Stimulated activated naive CD4-positive, alpha-beta T cell treated with Interleukin-2 at 50 U/mL for 16 hours (primary cell): ENCODE measurements around the gene MAGI1.
"Not testable (repeated sequence)": the region's sequence is repeated elsewhere in the genome, so short reads cannot be mapped to it uniquely, and the experiment has no call there.

Source experiments
- DNase-seq: peaks from one replicate; lab custom pipeline; 2025; lab: John Stamatoyannopoulos, UW

The MAGI1 gene

DNA sequence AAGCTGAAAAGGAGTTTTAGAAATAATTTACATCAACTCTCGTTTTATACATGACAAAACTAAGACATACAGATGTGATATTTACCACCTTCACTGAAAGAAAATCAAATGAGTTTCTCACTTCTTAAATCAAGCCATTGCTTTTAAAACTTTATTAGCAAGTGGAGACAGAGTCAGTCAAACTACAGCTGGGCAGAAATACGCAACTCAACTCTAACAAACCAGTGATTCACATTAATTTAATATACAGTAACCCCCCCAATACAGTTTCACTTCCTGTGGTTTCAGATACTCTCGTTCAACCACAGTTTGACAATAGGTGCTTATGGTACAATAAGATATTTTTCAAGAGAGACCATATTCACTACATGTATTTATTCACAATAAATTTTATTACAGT lies 477.1 kb downstream of the MAGI1 start:
- no peak for DNase-seq

DNA sequence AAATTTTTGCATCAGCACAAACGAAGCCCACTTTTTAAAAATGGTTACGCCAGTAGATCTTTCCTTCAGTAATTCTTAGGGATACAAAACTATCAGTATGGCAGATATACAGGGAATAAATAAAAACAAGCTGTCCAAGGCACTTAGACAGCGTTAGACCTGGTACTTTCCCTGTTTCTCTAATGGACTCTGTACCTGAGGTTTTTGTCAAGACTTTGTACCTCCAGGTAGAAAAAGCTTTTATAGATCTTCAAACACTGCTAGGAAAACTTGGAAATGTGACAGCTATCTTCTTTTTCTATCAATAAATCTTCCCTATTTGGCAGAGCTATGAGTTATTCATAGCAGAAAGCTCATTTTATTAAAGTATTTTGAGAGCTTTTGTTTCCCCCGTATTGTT lies 477.8 kb downstream of the MAGI1 start:
- no peak for DNase-seq

DNA sequence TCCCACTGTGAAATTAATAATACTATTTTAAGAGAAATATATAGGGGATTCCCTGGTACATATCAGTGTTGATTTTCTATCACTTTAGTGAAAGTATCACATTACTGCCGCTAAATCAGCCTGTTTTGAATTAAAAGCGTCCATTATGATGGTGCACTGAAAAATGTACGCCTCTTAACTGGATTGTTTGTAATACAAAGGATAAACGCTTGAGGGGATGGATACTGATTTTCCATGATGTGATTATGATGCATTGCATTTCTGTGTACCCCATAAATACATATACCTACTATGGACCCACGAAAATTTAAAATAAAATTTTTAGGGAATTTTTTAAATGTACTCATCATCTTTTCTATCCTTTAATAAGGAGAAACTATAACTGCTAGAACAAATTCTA lies 478.6 kb downstream of the MAGI1 start:
- DNase-seq = no peak

DNA sequence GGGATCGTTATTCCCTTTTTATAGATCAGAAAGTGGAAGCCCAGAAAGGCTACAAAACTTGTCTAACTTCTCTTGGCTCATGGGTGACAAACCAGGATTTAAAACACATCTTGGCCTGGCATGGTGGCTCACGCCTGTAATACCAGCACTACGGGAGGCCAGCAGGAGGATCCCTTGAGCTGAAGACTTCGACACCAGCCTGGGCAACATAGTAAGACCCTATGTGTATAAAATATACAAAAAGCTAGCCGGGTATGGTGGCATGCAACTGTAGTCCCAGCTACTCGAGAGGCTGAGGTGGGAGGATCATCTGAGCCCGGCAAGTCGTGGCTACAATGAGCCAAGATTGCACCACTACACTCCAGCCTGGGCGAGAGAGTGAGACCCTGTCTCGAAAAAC lies 479.1 kb downstream of the MAGI1 start:
- no peak for DNase-seq

DNA sequence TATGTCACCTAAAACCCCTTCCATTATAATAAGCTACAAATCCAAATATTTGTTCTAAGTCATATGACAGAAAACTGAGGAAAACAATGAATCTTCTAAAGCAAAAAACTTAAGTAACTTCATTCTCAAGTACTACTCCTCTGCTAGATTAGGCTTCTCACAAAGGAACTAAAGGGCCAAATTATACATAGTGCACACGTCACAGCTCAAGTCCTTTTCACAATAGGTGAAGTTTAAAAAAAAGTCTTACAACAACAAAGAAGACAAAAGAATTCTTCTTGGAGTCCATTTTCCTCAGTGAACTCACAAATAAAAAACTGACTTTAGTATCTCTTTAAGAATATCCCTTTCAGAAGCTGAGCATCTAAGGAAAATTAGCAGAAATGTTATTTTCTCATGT lies 479.9 kb downstream of the MAGI1 start:
- no peak for DNase-seq

DNA sequence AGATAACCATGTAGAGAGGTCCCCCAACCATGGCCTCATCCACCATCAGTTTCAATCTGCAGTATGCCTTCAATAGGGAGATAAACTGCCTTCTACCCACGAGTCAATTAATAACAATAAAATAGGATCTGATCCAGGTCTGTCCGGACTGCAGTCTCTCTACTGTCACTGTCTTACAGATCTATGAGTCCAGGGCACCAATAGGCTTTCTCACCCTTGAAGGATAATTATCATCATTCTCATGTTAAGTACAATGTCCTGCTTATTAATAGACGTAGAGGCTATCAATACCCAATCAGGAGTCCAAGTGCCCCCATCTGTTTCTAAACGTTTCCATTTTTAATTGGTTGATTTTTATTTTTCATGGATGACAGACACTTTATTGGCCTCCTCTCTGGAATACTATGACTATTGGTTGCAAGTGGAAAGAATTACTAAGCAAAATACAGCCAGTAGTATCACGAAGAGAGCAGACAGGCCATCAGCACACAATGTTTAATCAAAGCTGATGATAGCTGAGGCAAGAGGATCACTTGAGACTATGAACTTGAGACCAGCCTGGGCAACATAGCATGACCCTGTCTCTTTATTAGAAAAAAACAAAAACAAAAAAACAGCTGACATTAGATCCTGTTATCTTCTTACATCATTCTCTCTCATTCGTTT lies 480.7 kb downstream of the MAGI1 start:
- DNase-seq = no peak

DNA sequence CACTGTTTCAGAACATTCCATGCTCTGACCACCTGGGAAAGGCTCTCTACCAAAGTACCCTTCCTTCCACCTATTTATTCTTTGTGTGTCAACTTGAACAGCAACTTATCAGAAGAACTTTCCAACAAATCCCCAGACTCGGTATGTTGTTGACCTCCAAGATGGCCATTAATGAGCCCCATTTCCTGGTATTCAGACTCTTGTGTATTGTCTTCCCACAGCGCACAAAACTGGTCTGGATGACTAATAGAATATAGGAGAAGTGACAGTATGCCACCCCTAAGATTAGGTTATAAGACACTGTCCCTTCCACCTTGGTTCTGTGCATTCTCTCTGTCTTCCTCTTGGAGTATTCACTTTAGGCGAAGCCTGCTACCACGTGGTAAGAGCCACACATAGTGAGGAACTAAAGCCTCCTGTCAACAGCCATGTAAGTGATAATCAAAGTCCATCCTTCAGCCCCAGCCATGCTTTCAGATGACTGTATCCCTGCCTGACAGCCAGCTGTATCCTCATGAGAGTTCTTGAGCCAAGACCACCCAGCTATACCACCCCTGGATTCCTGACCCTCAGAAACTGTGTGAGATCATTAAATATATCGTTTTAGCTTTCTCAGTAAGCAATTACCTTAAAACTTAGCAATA lies 481.7 kb downstream of the MAGI1 start:
- no peak for DNase-seq

DNA sequence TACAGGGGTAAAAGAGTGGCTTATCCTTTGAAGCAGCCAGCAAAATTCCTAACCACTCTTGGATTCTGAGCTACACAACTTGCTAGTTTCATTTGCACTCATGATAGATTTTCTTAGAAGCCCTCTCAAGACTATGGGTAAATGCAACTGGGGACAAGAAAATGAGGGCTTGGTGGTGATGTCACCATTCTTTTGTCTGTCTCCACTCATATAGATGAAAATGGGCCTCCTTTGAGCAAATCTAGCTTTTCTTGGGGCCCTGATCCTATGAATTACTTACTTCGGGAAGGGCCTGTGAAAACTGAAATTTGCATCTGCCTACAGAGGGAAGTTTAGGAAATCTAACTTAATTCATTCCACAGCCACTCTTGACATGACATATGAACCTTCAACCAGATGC lies 486.3 kb downstream of the MAGI1 start:
- no peak for DNase-seq

DNA sequence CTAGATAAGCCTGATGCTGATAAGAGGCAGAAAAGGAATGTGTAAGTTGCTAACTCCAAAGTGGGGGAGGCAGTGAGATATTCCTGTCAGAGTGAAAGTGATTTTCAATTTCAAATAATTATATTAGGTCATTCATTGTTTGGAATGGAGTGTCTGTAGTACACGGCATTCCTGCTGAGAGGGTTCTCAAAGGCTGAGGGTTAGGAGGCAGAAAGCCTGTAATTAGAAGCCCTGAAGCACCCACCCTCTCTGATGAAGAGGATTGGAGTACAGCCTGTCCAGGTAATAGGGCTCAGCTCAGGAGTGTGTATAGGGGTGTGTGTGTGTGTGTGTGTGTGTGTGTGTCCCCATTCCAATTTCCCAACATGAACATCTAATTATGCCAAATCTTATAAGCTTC lies 486.8 kb downstream of the MAGI1 start:
- no peak for DNase-seq

DNA sequence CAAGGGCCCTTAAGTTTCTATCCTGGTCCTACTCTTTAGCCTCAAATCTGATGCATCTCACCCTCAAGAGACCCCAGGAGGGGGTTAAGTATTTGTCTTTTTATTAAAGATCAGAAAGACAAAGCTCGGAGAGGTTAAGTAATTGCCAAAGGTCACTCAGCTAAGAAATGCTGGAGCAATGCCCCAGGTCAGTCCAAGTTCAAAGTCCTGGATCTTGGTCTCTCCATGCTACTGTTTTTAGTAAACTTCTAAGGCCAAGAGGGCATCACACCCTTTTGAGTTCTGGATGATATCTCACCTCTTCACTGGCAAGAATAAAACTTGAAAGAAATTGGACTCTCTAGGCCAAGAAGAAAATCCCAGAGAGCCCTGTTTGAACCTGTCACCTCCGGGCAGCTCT lies 488.6 kb downstream of the MAGI1 start:
- DNase-seq = no peak

DNA sequence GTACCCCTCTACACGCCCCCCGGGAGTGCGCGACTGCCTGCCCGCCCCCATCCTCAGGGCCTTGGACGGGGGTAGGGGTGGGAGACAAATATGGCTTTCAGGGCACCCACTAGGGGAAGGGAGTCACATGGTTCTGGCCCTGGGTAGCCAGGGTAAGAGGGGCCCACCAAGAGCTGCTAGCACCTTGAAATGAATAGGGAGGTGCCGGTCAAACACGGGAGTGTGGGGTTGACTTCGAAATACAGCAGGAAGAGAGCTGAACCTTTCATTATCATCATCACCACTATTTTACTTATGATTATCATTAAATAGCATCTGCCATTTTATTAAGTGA lies 489.1 kb downstream of the MAGI1 start:
- DNase-seq = no peak

DNA sequence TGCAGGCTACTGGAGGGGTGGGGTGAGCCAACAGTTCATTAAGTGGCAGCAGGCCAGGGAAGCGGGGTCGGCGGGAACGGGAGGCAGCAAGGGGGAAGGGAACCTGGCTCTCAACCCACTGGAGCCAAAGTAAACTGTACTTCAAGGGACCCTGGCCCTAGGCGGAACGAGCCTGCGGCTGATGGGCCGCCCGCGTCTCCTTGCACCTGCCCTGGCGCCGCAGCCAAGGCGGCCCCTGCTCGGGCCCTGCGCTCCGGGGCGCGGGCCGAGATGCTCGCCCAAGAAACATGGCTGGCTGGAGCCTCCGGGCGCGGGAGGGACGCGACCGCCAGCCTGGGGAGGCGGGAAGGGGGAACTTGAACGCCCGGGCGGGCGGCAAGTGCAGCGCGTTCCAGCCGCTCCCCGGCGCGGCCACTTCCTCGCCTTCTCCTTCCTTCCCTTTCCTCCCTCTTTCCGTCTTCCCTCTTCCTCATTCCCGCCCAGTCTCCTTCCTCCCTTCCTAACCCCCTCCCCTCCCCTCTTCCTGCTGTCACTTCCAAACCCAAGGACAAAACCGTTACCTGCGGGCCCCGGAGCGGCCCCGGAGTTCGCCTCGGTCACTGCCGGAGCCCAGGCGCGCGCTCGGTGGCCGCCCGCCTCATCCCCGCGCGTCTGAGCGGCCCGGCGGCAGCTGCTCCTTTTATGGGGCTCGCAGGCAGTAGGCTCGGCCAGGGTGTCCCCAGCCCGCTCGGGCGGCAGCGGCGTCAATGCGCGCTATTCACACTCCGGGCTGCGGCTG lies 489.7 kb downstream of the MAGI1 start:
- no peak for DNase-seq

DNA sequence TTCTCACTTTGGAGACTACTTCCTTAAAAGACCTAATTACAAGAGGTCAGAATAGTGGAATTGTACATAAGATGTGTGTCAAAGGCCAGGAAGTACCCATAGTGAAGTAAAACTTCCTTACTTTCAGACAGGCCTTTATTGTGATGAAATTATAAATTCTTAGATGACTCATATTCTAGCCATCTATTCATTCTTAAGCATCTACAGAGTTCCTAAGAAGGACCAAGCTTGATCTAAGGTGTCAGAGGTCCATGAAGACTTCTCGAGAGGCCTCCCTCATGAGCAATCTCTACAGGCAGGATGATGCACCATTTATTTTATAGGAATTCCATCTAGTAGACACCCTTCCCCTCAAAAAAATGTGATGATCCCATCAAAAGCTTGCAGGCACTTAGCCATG lies 493.3 kb downstream of the MAGI1 start:
- DNase-seq = no peak

DNA sequence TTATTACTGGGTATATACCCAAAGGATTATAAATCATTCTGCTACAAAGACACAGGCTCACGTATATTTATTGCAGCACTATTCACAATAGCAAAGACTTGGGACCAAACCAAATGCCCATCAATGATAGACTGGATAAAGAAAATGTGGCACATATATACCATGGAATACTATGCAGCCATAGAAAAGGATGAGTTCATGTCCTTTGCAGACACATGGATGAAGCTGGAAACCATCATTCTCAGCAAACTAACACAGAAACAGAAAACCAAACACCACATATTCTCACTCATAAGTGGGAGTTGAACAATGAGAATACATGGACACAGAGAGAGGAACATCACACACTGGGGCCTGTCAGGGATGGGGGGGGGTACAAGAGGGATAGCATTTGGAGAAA lies 495.3 kb downstream of the MAGI1 start:
- not testable (repeated sequence) for DNase-seq

DNA sequence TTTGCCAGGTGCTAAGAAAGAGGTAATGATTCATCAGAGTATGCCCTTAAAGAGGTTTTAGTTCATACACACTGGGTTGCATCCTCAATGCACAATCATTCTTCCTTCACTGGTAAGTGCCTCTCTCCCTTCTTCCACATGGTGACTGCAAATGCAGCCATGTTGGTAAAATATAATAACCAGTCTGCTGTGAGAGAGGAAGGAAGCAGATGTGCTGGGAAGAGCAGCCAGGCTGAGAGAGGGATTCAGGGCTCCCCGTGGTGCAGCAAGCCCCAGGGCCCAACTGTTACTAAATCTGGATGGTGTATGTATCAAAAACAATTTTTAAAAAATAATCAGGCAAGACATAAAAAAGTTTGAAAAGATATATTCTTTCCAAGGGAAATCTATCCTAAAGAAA lies 498.1 kb downstream of the MAGI1 start:
- DNase-seq = no peak

DNA sequence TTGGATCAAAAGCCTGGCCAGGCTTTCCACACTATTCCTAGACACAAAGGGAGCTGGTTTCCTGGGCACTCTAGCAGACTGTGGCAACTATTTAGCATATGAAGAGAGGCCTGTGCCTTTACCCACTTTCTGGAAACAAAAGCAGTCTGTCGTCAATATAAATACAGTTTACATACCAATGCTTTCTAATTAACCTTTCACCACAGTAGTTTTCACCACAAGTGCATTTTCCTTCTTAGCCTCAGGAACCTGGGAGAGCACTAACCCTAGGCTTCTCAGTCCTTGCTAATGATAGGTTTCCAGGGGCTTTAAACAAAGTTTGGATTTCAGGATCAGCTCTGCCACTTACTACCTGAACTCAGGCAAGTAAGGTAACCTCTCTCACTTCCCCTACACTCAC lies 499.1 kb downstream of the MAGI1 start:
- DNase-seq = no peak

DNA sequence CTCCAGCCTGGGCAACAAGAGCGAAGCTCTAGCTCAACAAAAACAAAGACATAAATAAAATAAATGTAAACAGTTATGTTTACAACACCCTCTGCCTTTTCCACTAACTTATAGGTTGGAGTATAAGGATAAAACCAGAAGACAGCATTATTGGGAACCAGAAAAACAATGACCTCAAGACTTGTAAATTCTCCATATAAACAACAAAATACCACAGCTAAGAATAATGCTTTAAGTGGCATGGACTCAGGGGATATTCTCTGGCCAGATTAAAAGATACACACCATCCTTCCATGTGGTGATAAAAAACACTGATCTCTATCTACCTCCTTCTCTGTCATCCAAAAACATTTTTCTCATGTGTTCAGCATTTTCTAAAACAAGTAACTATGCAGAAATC lies 500.6 kb downstream of the MAGI1 start:
- DNase-seq = no peak

DNA sequence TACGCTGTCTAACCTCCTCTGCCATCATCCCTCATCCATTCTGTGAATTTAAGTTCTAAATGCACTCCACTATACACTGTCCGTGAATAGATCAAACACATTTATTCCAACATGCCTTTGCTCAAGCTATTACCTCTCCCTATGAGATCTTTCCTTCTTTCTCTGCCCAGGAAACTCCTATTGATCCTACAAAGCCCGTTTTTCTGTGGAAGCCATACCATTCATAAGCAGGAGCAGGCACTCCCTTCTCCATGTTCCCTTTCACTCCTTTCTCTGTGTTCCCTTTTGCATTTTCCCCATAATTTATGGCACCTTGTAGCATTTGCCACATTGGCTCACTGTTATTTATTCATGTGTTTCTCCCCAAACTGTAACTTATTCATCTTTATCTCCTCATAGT lies 501.6 kb downstream of the MAGI1 start:
- DNase-seq = no peak

DNA sequence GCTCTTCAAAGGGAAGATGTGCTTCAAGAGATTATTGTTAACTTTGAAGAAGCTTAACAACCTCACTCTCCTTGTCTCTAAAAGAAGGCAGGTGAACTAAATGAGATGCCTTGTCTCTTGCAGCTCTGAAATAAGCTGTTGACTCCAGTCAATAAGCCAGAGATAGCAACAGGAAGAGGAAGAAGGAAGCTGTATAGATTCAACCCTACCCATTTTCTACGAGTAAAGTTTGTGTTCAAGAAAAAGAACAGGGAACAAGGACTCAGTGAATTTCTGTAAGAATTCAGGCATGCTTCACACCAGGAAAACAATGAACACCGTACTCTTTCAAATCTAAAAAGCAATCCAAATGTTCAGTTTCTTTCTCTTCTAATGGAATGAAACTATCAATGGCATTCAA lies 503.5 kb downstream of the MAGI1 start:
- no peak for DNase-seq

DNA sequence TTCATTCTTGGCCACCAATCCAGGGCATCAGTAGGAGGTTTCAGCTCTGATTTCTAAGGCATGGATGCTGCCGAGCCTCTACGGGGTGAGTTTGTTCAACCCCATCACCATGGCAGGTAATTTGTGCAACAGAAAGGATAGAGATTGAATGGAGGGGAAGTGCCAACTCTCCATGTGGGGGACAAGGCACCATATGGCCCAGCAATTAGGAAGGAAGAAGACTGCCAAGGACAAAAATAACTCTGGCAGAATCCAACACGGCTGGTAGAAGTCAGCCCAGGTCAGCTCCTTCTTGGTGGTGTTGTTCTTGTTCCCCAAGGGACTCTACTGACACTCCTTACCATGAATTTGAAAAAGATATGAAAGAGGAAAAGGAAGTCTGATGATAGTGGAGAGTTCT lies 503.9 kb downstream of the MAGI1 start:
- no peak for DNase-seq

DNA sequence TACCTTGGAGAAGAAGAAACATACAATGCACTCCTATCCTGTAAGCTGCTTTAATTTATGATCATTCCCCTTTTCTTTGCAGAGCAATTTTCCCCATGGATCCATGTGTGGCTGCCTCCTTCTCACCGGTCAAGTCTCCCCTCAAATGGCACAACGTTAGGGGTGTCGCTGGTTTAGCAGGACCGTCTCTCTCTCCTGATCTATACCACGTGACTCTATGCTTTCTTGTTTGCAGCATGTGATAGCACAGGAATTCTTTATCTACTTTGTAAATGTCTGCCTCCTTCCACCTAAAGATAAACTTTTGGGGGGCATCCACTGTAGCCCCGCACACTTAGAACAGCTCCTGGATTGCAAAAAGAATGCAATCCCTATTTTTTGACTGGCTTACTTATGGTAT lies 506.0 kb downstream of the MAGI1 start:
- DNase-seq = no peak

DNA sequence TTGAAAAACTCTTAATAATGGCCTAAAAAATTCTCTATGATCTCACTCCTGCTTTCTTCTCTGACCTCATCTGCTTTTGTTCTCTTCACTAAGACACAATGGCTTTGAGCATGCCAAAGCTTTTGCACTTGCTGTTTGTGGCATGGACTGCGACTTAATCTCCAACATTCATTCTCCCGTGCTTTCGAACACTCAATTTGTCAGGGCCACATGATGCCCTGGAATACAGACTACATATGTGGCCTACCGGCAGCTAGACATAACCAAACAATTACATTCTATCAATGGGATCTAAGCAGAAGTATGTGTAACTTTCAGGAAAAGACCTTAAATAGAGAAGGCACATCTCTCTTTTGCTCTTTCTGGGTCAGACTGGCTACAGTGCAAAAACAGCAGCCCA lies 506.5 kb downstream of the MAGI1 start:
- no peak for DNase-seq

DNA sequence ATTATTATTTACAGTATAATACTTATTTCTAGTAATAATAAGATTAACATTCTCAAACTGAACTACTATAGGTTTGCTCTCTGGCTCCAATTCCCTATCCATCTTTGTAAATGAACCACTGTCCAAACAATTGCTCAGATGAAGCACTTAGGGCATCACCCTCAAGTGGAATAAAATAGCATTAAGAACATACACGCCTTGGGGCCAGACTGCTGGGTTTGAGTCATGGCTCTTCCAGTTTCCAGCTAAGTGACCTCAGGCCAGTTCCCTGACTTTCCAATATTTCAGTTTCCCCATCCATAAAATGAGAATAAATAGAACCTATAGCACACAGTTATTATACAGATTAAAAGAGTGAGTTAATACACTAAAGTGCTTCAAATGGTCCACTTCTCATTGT lies 507.2 kb downstream of the MAGI1 start:
- DNase-seq = no peak

DNA sequence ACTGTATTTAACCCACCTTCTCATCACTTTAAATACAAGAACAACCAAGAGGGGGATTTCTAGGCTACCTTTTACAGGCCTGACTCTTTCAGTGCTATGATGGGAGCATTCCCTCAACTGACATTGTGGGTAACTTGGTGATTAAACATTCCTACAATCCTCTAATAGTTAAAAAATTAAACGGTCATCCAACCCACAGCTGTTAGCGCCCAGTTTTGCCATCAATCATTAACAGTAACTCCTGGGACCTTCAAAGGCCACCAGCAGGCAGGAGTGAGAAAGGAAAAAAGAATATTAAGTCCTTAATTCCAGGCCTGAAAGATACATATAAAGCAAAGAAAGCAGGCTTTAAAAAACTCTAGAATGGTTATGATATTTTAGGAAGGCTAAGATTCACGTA lies 512.1 kb downstream of the MAGI1 start:
- no peak for DNase-seq
